KMS-11 (cell line): ENCODE data around the gene PAX2.

Source experiments
- H2AFZ ChIP-seq: fragments of 200-600 bp; sonication (generic); 2 replicates; pipeline ENCODE4 v1.6.1; 2016; ENCODE audit warnings: antibody characterized with exemption, mixed run types, low read depth
- H3K27ac ChIP-seq: fragments of 200-600 bp; sonication (generic); 2 replicates; pipeline ENCODE4 v1.6.1; 2016; ENCODE audit warnings: mild to moderate bottlenecking, mixed run types
- H3K27me3 ChIP-seq: fragments of 200-600 bp; sonication (generic); 2 replicates; pipeline ENCODE4 v1.6.1; 2017; ENCODE audit warnings: mild to moderate bottlenecking, low read depth, mixed run types, moderate library complexity; ENCODE audit not compliant: insufficient read depth
- H3K36me3 ChIP-seq: fragments of 200-600 bp; sonication (generic); 2 replicates; pipeline ENCODE4 v1.6.1; 2017; ENCODE audit warnings: mild to moderate bottlenecking, mixed run types; ENCODE audit not compliant: insufficient read depth
- H3K4me1 ChIP-seq: fragments of 200-600 bp; sonication (generic); 2 replicates; pipeline ENCODE4 v1.6.1; 2016; ENCODE audit warnings: mild to moderate bottlenecking, low read depth, mixed run types; ENCODE audit not compliant: poor library complexity, severe bottlenecking
- H3K4me2 ChIP-seq: fragments of 200-600 bp; sonication (generic); 2 replicates; pipeline ENCODE4 v1.7.0; 2016; ENCODE audit warnings: mild to moderate bottlenecking, mixed run types
- H3K4me3 ChIP-seq: fragments of 200-600 bp; sonication (generic); IDR thresholded peaks from 2 replicates; pipeline ENCODE4 v1.6.1; 2017; ENCODE audit warnings: low read depth, low read length, mixed read lengths; ENCODE audit not compliant: insufficient read depth
- H3K79me2 ChIP-seq: fragments of 200-600 bp; sonication (generic); 2 replicates; pipeline ENCODE4 v1.6.1; 2016; ENCODE audit warnings: low read depth, mixed run types; ENCODE audit not compliant: insufficient read depth
- H3K9ac ChIP-seq: fragments of 200-600 bp; sonication (generic); 2 replicates; pipeline ENCODE4 v1.6.1; 2016; ENCODE audit warnings: mild to moderate bottlenecking, mixed run types
- H4K20me1 ChIP-seq: fragments of 200-600 bp; sonication (generic); 2 replicates; pipeline ENCODE4 v1.6.1; 2016; ENCODE audit warnings: mild to moderate bottlenecking, mixed run types; ENCODE audit not compliant: insufficient read depth
- TF ChIP-seq, protein P1 (sequence below): fragments of 200-600 bp; sonication (generic); conservative IDR thresholded peaks from 2 replicates; pipeline ENCODE4 v1.6.1; 2017; ENCODE audit warnings: low read depth, mild to moderate bottlenecking, antibody characterized with exemption, low read length, moderate library complexity, mixed read lengths

The PAX2 gene

DNA sequence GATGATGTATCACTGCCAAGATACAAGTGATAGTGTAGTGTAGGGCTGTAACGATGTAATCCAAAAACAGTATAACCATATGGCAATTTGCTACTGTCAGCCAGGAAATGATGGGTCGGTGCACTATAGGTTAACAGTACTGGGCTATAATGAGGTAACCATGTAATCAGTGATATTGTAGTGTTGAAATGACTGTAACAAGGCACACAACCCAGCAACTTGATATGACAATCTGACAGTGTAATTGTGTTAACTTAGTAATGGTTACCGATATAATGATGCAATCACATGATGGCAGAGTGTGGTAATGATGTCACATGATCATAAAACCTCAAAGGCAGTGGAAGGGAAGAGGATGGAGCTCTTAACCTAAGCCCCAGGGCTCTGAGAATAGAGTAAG, 93.6 kb downstream of the PAX2 start:
- Histone ChIP-seq H3K4me2 (no peak overlapping the region), H3K27me3 (peaks cover under 1% of the 10 kb centered on the region; the same call in 1 of the 2 replicates), H3K4me1 (no peaks in the 10 kb centered on the region)

DNA sequence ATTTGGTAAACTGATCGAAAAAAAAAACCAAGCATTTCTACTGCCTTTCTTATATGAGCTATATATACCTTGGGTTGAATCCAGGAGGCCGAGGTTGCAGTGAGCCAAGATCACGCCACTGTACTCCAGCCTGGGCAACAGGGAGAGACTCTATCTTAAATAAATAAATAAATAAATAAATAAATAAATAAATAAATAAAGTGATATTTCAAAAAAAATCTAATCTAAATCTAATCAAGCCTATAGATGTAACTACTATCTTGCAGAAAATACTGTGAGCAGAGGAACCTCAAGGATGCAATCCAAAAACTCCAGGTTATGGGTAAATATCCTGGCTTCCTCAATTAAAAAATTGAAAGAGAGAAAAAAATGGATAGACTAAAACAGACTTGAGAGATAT, 96.1 kb downstream of the PAX2 start:
- Histone ChIP-seq H3K4me2 (no peak overlapping the region), H3K4me1 (no peaks in the 10 kb centered on the region), H4K20me1 (no peaks in the 10 kb centered on the region), H3K27me3 (no peaks in the 10 kb centered on the region; the same call in 1 of the 2 replicates), H3K9ac (no peak overlapping the region), H3K4me3 (no peak overlapping the region), H3K36me3 (no peaks in the 10 kb centered on the region), H3K27ac (no peak overlapping the region), H2AFZ (no peak overlapping the region), H3K79me2 (no peaks in the 10 kb centered on the region)
- TF ChIP-seq, protein P1, sequence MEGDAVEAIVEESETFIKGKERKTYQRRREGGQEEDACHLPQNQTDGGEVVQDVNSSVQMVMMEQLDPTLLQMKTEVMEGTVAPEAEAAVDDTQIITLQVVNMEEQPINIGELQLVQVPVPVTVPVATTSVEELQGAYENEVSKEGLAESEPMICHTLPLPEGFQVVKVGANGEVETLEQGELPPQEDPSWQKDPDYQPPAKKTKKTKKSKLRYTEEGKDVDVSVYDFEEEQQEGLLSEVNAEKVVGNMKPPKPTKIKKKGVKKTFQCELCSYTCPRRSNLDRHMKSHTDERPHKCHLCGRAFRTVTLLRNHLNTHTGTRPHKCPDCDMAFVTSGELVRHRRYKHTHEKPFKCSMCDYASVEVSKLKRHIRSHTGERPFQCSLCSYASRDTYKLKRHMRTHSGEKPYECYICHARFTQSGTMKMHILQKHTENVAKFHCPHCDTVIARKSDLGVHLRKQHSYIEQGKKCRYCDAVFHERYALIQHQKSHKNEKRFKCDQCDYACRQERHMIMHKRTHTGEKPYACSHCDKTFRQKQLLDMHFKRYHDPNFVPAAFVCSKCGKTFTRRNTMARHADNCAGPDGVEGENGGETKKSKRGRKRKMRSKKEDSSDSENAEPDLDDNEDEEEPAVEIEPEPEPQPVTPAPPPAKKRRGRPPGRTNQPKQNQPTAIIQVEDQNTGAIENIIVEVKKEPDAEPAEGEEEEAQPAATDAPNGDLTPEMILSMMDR, result no peak

More for the DNA sequence above, 93.6 kb downstream of the PAX2 start:
- Histone ChIP-seq H3K4me3 (no peak overlapping the region), H4K20me1 (no peaks in the 10 kb centered on the region), H3K36me3 (no peaks in the 10 kb centered on the region), H2AFZ (no peak overlapping the region), H3K79me2 (no peaks in the 10 kb centered on the region), H3K27ac (no peak overlapping the region), H3K9ac (no peak overlapping the region)
- TF ChIP-seq, protein P1, result no peak

DNA sequence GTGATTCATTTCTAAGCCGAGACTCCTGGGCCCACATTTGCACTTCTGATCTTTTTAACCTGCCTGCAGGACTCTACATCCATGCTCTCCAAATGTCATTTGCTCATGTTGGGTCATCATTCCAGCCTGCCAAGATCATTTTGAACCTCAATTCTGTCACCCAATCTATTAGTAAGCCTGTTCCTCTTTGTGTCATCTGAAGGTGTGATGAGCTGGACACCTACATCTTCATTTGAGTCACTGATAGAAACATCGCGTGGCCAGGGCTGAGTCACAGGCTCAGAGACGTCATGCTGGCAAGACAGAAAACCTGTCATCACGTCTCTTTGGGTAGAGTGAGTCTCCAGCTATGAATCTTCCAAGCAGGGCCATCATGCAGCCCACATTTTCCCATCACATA, 102.1 kb downstream of the PAX2 start:
- Histone ChIP-seq H2AFZ (no peak overlapping the region), H3K9ac (no peak overlapping the region), H3K36me3 (no peaks in the 10 kb centered on the region), H3K4me1 (no peaks in the 10 kb centered on the region), H3K79me2 (no peaks in the 10 kb centered on the region), H3K4me3 (no peak overlapping the region), H3K27ac (no peak overlapping the region), H3K27me3 (no peaks in the 10 kb centered on the region), H3K4me2 (no peak overlapping the region), H4K20me1 (no peaks in the 10 kb centered on the region)
- TF ChIP-seq, protein P1, result no peak

DNA sequence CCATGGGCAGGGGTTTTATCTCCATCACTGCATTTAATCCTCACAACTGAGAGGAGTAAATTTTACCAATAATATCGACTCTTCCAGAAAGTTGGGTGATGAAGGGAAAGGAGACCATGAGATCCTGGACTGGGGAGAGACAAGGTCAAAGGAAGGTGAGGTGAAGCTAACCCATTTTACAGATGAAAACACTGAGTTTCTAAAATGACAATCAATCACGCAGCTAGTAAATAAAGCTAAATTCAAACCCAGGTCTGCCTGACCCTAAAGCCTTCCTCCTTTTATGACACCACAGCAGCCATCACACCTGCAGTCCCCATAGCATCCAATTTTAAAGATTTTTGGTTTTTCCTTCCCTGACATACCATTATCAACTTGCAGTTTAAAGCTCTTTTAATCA, 103.4 kb downstream of the PAX2 start:
- H4K20me1 ChIP-seq, result no peaks in the 10 kb centered on the region
- TF ChIP-seq, protein P1, result no peak
- no peaks in the 10 kb centered on the region for H3K4me1 ChIP-seq
- no peak overlapping the region for H3K4me2 ChIP-seq
- H3K9ac ChIP-seq, result no peak overlapping the region
- no peak overlapping the region for H3K27ac ChIP-seq
- no peaks in the 10 kb centered on the region for H3K36me3 ChIP-seq
- H3K4me3 ChIP-seq, result no peak overlapping the region
- no peak overlapping the region for H2AFZ ChIP-seq
- H3K79me2 ChIP-seq, result no peaks in the 10 kb centered on the region
- H3K27me3 ChIP-seq, result no peaks in the 10 kb centered on the region
